ENCODE data around the gene TERT.
"Not testable (repeated sequence)": the region's sequence is repeated elsewhere in the genome, so short reads cannot be mapped to it uniquely, and the experiment has no call there.

Gene TERT

DNA sequence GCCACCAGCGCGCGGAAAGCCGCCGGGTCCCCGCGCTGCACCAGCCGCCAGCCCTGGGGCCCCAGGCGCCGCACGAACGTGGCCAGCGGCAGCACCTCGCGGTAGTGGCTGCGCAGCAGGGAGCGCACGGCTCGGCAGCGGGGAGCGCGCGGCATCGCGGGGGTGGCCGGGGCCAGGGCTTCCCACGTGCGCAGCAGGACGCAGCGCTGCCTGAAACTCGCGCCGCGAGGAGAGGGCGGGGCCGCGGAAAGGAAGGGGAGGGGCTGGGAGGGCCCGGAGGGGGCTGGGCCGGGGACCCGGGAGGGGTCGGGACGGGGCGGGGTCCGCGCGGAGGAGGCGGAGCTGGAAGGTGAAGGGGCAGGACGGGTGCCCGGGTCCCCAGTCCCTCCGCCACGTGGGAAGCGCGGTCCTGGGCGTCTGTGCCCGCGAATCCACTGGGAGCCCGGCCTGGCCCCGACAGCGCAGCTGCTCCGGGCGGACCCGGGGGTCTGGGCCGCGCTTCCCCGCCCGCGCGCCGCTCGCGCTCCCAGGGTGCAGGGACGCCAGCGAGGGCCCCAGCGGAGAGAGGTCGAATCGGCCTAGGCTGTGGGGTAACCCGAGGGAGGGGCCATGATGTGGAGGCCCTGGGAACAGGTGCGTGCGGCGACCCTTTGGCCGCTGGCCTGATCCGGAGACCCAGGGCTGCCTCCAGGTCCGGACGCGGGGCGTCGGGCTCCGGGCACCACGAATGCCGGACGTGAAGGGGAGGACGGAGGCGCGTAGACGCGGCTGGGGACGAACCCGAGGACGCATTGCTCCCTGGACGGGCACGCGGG is at the start of gene TERT:
TERT (minus strand) TSS at position 234 of the 815 bp plus-strand sequence; CDS start at position 155, 79 bp downstream.
- H3K9me3 Mint-ChIP-seq: no peaks in the 10 kb centered on the region
- H3K4me3 Mint-ChIP-seq: peak within 1 kb of the TSS; percentile 59
- H3K27me3 Mint-ChIP-seq: no peaks in the 10 kb centered on the region
- H3K4me1 Mint-ChIP-seq (ENCODE audit: low read depth): peaks cover 14% of the 10 kb centered on the region
- H3K36me3 Mint-ChIP-seq (ENCODE audit: low read depth): no peaks in the 10 kb centered on the region
- H3K27ac Mint-ChIP-seq: no peak within 1 kb of the TSS

DNA sequence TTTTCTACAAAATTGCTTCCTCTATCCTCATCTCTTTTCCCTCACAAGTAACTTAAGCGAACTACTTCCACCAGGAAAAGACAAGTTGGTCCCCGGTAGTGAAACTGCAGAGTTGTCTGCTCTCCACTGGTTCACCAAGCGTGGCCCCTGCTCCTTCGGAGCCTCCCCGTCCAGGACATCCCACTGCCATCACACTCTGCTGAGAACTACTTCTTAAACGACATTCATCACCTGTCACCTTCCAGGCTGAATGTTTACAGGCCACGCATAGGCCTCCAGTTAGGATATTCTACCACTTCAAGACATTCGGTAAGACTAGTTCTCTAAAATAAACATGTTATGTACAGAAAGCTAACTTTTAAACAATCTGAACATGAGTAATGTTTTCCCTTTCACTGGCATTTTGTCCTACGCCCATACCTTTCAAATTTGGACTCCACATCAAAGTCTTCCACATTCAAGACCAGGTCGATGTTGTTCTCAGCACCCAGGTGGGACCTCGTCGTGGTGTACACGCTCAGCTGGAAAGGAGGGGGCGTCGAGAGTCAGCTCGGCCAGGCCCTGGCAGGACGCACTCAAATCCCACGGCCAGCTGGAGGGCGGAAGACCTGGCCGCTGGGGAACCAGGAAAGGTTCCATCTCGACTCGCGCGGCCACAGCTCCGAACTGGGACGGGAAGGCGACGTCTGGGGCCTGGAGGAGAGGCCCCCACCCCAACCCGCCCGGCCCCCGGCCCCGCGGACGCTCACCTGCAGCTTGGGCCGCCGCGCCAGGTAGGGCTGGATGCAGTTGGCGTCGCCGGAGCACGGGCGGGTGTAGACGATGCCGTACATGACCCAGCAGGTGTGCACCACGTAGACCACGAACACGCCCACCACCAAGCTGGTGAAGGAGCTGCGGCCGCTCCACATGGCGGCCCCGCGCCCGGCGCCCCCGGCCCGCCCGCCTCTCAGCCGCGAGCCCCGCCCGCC is 49.3 kb upstream of the TERT start:
- no peaks in the 10 kb centered on the region for H3K9me3 Mint-ChIP-seq
- H3K27me3 Mint-ChIP-seq: no peaks in the 10 kb centered on the region
- H3K4me1 Mint-ChIP-seq (ENCODE audit: low read depth): peaks cover 30% of the 10 kb centered on the region
- H3K27ac Mint-ChIP-seq: peak overlapping the region; percentile 92
- H3K4me3 Mint-ChIP-seq: peak overlapping the region; percentile 89
- peaks cover 40% of the 10 kb centered on the region for H3K36me3 Mint-ChIP-seq (ENCODE audit: low read depth)

DNA sequence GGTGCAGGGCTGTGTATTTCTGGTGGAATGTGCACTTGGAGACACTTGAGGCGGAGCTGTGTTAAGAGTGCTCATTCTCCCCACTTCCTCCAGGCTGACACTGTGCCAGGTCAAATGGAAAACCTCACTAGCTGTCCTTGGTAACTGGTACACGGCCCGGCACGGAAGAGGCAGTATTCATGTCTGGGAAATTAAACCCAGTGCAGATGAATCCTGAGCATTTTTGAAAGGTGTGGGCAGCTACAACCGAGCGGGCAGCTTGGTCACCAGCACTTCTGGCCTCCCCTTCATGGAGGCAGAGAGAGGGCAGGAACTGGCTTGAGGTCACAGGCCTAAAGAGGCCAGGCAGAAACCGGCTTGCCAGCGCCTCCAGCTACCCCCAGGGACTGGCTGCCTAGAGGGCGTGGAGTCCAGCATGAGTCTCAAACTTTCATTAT is 48.5 kb upstream of the TERT start:
- H3K4me1 Mint-ChIP-seq (ENCODE audit: low read depth): peaks cover 30% of the 10 kb centered on the region
- H3K27ac Mint-ChIP-seq: peak overlapping the region; percentile 75

DNA sequence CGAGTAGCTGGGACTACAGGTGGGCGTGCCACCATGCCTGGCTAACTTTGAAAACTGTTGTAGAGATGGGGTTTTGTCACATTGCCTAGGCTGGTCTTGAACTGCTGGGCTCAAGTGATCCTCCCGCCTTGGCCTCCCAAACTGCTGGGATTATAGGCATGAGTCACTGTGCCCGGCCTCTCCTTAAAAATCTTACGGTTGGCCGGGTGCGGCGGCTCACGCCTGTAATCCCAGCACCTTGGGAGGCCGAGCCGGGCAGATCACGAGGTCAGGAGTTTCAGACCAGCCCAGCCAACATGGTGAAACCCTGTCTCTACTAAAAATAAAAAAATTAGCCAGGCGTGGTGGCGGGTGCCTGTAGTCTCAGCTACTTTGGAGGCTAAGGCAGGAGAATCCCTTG is 47.8 kb upstream of the TERT start:
- not testable (repeated sequence) for H3K27ac Mint-ChIP-seq
- H3K4me1 Mint-ChIP-seq (ENCODE audit: low read depth): peaks cover 30% of the 10 kb centered on the region

More for the DNA sequence above, 48.5 kb upstream of the TERT start:
- H3K4me3 Mint-ChIP-seq: peak overlapping the region; percentile 89
- H3K36me3 Mint-ChIP-seq (ENCODE audit: low read depth): peaks cover 40% of the 10 kb centered on the region
- H3K9me3 Mint-ChIP-seq: no peaks in the 10 kb centered on the region
- H3K27me3 Mint-ChIP-seq: no peaks in the 10 kb centered on the region

DNA sequence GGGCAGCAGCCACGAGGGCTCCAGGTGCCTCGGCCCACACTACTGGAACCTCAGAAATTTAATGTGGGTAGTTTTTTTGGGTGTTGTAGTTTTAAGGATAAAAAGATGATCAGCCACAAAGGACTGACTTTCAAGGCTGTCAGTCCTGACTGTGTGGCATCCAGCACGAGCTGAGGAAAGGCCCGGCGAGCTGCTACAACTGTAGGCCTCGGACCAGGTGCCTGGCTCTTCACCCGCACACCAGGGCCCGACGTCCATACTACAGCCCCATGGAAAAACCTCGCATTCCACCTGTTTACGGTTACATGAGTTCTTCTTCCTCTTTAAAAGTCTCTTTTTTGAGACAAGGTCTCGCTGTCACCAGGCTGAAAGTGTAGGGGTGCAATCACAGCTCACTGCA is 47.4 kb upstream of the TERT start:
- no peak overlapping the region for H3K27ac Mint-ChIP-seq
- no peak overlapping the region for H3K4me3 Mint-ChIP-seq
- H3K9me3 Mint-ChIP-seq: no peaks in the 10 kb centered on the region
- no peaks in the 10 kb centered on the region for H3K27me3 Mint-ChIP-seq
- H3K36me3 Mint-ChIP-seq (ENCODE audit: low read depth): peaks cover 46% of the 10 kb centered on the region
- H3K4me1 Mint-ChIP-seq (ENCODE audit: low read depth): peaks cover 30% of the 10 kb centered on the region

More for the DNA sequence above, 47.8 kb upstream of the TERT start:
- Mint-ChIP-seq H3K36me3 (ENCODE audit: low read depth) (peaks cover 43% of the 10 kb centered on the region), H3K4me3 (peak overlapping the region; percentile 89)
- not testable (repeated sequence) for H3K27me3 Mint-ChIP-seq, H3K9me3 Mint-ChIP-seq

DNA sequence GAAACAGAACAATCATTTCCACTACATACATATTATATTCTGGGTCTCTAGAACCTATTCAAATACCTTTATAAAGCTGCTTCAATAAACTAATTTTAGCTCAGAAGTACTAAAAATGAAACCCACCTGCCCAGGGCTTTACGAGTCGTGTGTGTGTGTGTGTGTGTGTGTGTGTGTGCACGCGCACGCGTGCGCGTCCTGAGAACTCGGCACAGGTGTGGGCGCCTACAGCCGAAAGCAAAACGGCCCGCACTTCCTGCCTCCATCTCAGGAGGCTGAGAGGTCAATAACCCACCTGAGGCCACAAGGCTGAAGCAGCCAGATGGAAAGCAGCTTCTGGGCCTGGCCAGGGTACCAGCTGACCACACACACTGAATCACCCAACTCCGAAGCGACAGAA is 47.0 kb upstream of the TERT start:
- Mint-ChIP-seq H3K27ac (no peak overlapping the region), H3K4me3 (no peak overlapping the region), H3K4me1 (ENCODE audit: low read depth) (peaks cover 30% of the 10 kb centered on the region), H3K9me3 (no peaks in the 10 kb centered on the region), H3K27me3 (no peaks in the 10 kb centered on the region), H3K36me3 (ENCODE audit: low read depth) (peaks cover 50% of the 10 kb centered on the region)

DNA sequence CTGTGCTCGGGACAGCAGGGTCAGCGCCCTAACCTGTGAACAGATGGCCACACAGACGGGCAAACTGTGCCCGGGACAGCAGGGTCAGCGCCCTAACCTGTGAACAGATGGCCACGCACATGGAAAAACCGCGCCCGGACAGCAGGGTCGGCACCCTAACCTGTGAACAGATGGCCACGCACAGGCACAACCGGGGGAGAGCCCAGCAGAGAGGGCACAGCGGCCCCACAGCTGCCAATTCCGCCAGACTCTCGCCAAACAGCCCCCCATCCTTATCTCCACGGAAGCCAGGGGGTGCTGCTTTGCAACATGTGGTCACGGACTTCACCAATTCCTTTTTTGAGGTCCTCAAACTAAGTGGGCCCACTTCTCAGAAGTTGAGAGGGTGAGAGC is 44.9 kb upstream of the TERT start:
- Mint-ChIP-seq H3K4me1 (ENCODE audit: low read depth) (peaks cover 21% of the 10 kb centered on the region), H3K36me3 (ENCODE audit: low read depth) (peaks cover 64% of the 10 kb centered on the region)
- not testable (repeated sequence) for H3K4me3 Mint-ChIP-seq, H3K9me3 Mint-ChIP-seq, H3K27me3 Mint-ChIP-seq, H3K27ac Mint-ChIP-seq

DNA sequence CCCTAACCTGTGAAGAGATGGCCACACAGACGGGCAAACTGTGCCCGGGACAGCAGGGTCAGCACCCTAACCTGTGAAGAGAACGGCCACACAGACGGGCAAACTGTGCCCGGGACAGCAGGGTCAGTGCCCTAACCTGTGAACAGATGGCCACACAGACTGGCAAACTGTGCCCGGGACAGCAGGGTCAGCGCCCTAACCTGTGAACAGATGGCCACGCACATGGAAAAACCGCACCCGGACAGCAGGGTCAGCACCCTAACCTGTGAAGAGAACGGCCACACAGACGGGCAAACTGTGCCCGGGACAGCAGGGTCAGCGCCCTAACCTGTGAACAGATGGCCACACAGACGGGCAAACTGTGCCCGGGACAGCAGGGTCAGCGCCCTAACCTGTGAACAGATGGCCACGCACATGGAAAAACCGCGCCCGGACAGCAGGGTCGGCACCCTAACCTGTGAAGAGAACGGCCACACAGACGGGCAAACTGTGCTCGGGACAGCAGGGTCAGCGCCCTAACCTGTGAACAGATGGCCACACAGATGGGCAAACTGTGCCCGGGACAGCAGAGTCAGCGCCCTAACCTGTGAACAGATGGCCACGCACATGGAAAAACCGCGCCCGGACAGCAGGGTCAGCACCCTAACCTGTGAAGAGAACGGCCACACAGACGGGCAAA is 44.4 kb upstream of the TERT start:
- not testable (repeated sequence) for H3K9me3 Mint-ChIP-seq, H3K27ac Mint-ChIP-seq, H3K4me3 Mint-ChIP-seq, H3K27me3 Mint-ChIP-seq
- peaks cover 20% of the 10 kb centered on the region for H3K4me1 Mint-ChIP-seq (ENCODE audit: low read depth)
- peaks cover 68% of the 10 kb centered on the region for H3K36me3 Mint-ChIP-seq (ENCODE audit: low read depth)

DNA sequence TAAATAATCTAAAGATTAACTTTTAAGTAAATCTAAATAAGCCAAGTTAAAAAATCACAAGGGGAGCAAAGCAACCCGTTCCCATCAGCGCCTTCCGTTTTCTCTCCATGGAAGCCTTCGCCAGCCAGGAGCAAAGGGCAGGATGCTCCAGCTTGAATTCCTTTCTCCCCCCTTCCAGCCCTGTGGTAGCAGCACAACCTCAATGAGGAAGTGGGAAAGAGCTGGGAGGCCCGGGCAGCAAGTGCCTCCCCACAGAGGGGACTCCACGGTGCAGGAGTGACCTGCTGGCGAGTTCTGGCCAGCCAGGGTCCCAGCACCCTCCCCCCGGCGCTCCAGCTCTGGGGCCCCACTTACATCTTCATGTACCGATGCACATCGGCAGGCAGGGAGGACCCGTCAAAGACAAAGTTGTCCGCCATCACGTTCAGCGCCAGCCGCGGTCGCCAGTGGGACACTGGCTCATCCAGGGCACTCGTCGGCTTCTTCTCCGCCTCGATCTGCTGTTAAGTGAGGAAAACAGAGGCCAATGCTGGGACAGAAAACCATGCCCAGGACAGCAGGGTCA is 43.7 kb upstream of the TERT start:
- no peaks in the 10 kb centered on the region for H3K27me3 Mint-ChIP-seq
- H3K9me3 Mint-ChIP-seq: no peaks in the 10 kb centered on the region
- no peak overlapping the region for H3K27ac Mint-ChIP-seq
- no peak overlapping the region for H3K4me3 Mint-ChIP-seq
- H3K4me1 Mint-ChIP-seq (ENCODE audit: low read depth): peaks cover 13% of the 10 kb centered on the region
- peaks cover 64% of the 10 kb centered on the region for H3K36me3 Mint-ChIP-seq (ENCODE audit: low read depth)

DNA sequence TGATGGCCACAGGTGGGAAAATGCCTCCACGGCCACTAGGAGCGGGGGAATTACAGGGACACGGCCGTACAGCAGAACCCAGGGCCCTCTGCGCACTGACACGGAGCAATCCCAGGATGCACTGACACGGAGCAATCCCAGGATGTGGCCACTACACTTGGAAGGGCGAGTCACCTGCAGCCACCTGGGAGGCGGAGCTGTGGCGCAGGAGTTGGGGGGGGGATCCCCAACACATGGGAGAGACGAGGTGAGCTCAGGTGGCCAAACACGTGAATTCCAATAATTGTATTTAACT is 43.3 kb upstream of the TERT start:
- Mint-ChIP-seq H3K9me3 (no peaks in the 10 kb centered on the region), H3K4me1 (ENCODE audit: low read depth) (peaks cover 9% of the 10 kb centered on the region), H3K27ac (no peak overlapping the region), H3K27me3 (no peaks in the 10 kb centered on the region), H3K4me3 (no peak overlapping the region), H3K36me3 (ENCODE audit: low read depth) (peaks cover 66% of the 10 kb centered on the region)

DNA sequence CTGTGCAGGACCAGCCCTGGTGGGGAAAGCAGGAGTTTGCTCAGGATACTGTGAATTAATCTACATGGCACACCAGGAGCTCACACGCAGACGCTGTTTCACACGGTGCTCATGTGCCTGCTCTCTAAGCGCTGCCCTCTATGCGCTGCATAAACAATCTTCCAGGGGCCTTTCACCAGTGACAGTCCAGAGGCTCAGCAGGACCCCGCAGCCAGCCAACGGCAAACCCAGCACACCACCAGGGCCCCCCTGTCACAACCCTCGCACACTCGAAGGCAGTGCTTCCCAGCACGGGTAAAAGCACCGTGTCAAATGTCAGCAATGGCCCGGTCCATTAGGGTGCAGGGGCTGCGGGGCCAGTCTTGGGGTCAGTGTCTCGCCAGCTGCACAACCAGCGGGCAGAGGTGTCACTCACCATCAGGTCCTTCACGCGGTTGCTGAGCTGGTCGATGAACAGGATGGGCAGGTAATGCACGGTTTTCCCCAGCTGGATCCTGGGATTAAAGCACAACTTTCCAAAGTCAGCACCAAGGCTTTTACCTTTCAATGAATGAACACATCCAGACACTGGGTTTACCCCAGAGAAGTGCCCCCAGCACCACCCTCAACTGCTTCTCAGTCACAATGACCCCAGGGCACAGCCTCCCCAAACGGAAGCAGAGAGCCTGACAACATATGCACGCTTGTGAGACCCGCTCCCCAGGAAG is 42.8 kb upstream of the TERT start:
- no peak overlapping the region for H3K4me3 Mint-ChIP-seq
- peaks cover 64% of the 10 kb centered on the region for H3K36me3 Mint-ChIP-seq (ENCODE audit: low read depth)
- H3K4me1 Mint-ChIP-seq (ENCODE audit: low read depth): peaks cover 6% of the 10 kb centered on the region
- no peaks in the 10 kb centered on the region for H3K27me3 Mint-ChIP-seq
- H3K27ac Mint-ChIP-seq: no peak overlapping the region
- no peaks in the 10 kb centered on the region for H3K9me3 Mint-ChIP-seq

DNA sequence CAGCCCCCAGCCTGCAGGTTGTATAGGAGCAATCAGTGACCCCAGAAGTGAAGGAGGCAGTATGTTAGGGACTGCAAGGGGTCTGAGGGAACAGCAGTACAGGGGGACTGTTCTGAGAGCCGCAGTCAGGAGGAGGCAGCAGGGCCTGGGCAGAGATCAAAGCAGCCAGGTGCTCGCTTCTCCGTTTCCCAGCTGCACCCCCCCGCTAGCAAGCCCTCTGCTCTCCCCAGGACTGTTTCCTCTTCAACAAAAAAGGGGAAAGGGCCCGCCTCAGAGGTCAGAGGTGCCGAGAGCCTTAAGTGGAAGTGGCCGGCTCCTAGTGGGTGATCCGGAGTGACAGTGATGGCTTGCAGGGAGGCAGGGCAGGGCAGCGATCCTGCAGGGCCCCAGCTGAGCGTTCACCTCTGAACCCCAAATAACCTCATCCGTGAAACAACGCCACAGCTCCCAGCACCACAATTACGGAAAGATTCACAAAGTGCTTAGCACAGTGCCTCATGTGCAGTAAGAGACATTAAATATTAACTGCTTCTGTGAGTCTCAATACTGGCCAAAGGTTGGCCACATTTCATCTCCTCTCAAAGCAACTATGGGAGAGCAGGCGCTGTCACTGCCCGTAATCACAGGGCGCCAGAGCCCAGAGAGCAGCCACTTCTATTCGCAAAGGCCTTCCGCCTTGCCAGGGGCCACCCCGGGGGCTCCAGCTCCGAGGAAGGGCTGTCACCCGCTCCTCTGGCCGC is 42.1 kb upstream of the TERT start:
- H3K27ac Mint-ChIP-seq: no peak overlapping the region
- peaks cover 4% of the 10 kb centered on the region for H3K4me1 Mint-ChIP-seq (ENCODE audit: low read depth)
- H3K9me3 Mint-ChIP-seq: no peaks in the 10 kb centered on the region
- peaks cover 64% of the 10 kb centered on the region for H3K36me3 Mint-ChIP-seq (ENCODE audit: low read depth)
- no peaks in the 10 kb centered on the region for H3K27me3 Mint-ChIP-seq
- no peak overlapping the region for H3K4me3 Mint-ChIP-seq

DNA sequence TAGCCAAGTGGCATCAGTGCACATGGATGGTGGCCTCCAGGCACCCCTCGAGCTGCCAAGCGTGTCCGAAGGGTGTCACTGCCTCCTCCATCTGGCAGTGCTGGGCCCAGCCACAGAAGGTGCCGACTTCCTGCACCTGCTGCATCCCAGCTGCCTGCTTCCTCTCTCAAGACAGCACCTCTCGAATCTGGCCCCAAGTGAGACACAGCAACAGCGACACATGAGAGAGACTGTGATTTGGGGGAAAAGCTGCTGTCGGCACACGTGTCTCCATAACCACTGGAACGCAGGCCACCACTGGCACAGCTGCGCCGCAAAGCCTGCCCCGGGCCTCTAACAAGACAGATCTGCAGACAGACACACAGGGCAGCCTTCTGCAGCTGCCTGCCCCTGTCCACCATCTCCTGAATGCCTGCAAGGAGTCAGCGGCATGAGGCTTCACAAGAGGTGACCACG is 41.3 kb upstream of the TERT start:
- Mint-ChIP-seq H3K36me3 (ENCODE audit: low read depth) (peaks cover 60% of the 10 kb centered on the region), H3K4me1 (ENCODE audit: low read depth) (no peaks in the 10 kb centered on the region)

More for the DNA sequence above, 41.3 kb upstream of the TERT start:
- no peak overlapping the region for H3K27ac Mint-ChIP-seq
- H3K9me3 Mint-ChIP-seq: no peaks in the 10 kb centered on the region
- no peaks in the 10 kb centered on the region for H3K27me3 Mint-ChIP-seq
- H3K4me3 Mint-ChIP-seq: no peak overlapping the region
